GM12878 (cell line): ENCODE results near the gene WDR18. TPM values are rescaled to one million over a fixed set of nuclear protein-coding genes. Genes with fewer than 3 reads are reported as not detected.

Experiments used
- ATAC-seq: fragments of 200-7000 bp; cut with Tn5 transposase; 3 replicates; pipeline ENCODE4 v1.9.1; 2020; ENCODE audit warnings: mild to moderate bottlenecking, moderate library complexity
- BruUV-seq: library from RNA; stranded (reverse); fragments of 400-500 nt; replicated peaks from 2 replicates; lab custom pipeline; 2021; lab: Mats Ljungman, UMichigan
- CTCF ChIA-PET: fragments of 300-600 bp; sonication (Branson Sonifier 250); formaldehyde crosslinking; extraction: SDS; loops from one replicate; lab custom pipeline; 2021; ENCODE audit warnings: inconsistent platforms; lab: Yijun Ruan, JAX
- POLR2A ChIA-PET: fragments of 350-600 bp; formaldehyde crosslinking; extraction: SDS; loops from one replicate; lab custom pipeline; 2021; ENCODE audit warnings: inconsistent platforms; lab: Charles Lee
- RAD21 ChIA-PET: fragments of 300-600 bp; sonication (Branson Sonifier 250); formaldehyde crosslinking; loops from one replicate; lab custom pipeline; 2023; ENCODE audit warnings: antibody characterized with exemption; ENCODE audit not compliant: unreplicated experiment; lab: Charles Lee
- SMC1A ChIA-PET: fragments of 300-600 bp; sonication (Branson Sonifier 250); formaldehyde crosslinking; loops from one replicate; lab custom pipeline; 2023; ENCODE audit not compliant: unreplicated experiment, uncharacterized antibody; lab: Charles Lee
- DNase-seq: peaks from one replicate; pipeline ENCODE4 v3.0.0-alpha.2; 2011; ENCODE audit warnings: low read depth, low spot score
- FAIRE-seq: peaks from 3 replicates; lab custom pipeline; 2011; peaks lifted over from hg19 to GRCh38; lab: Jason Lieb, UNC
- H2AFZ ChIP-seq: 2 replicates; pipeline ENCODE4 v1.6.0; 2011; ENCODE audit warnings: low read depth, low read length, control low read depth; ENCODE audit not compliant: control insufficient read depth
- H3K27ac ChIP-seq: 2 replicates; pipeline ENCODE4 v1.5.1; 2011; ENCODE audit warnings: control low read depth; ENCODE audit not compliant: control insufficient read depth, insufficient read depth
- H3K27me3 ChIP-seq, 2 experiments: replicated peaks in 1 of 2; 2 replicates each; pipeline versions ENCODE4 v1.6.0 to v1.6.1; 2011; ENCODE audit warnings: low read length in 1 of 2; ENCODE audit not compliant: control insufficient read depth in 2 of 2, insufficient read depth in 2 of 2
- H3K36me3 ChIP-seq, 2 experiments: 2 replicates each; pipeline ENCODE4 v1.5.1; 2011; ENCODE audit warnings: low read length in 1 of 2; ENCODE audit not compliant: control insufficient read depth in 2 of 2, insufficient read depth in 2 of 2
- H3K4me1 ChIP-seq: 2 replicates; pipeline ENCODE4 v1.6.1; 2011; ENCODE audit warnings: mild to moderate bottlenecking, low read length, moderate library complexity, mixed read lengths; ENCODE audit not compliant: control insufficient read depth, insufficient read depth
- H3K4me2 ChIP-seq: 2 replicates; pipeline ENCODE4 v1.6.0; 2011; ENCODE audit warnings: control low read depth; ENCODE audit not compliant: control insufficient read depth, insufficient read depth
- H3K4me3 ChIP-seq: fragments of 200-600 bp; sonication (generic); 2 replicates; pipeline ENCODE4 v1.5.1; 2016
- H3K79me2 ChIP-seq: 2 replicates; pipeline ENCODE4 v1.6.0; 2011; ENCODE audit warnings: low read length; ENCODE audit not compliant: control insufficient read depth, insufficient read depth
- H3K9ac ChIP-seq: 2 replicates; pipeline ENCODE4 v1.8.0; 2011; ENCODE audit warnings: low read length, control low read depth, mixed read lengths; ENCODE audit not compliant: control insufficient read depth, insufficient read depth
- H3K9me3 ChIP-seq: replicated peaks from 3 replicates; pipeline ENCODE4 v1.5.1; 2011; ENCODE audit warnings: mild to moderate bottlenecking, low read length; ENCODE audit not compliant: control insufficient read depth, insufficient read depth
- H4K20me1 ChIP-seq: 2 replicates; pipeline ENCODE4 v1.6.0; 2011; ENCODE audit not compliant: control insufficient read depth, insufficient read depth
- BMI1 ChIP-seq: fragments of 450-650 bp; IDR thresholded peaks from 2 replicates; pipeline ENCODE4 v1.6.1; 2016; ENCODE audit warnings: mild to moderate bottlenecking, moderate library complexity, borderline replicate concordance
- IKZF1 ChIP-seq: fragments of 450-650 bp; conservative IDR thresholded peaks from 2 replicates; pipeline ENCODE4 v1.6.1; 2017; ENCODE audit warnings: antibody characterized with exemption, mild to moderate bottlenecking
- PAX8 ChIP-seq: fragments of 450-650 bp; IDR thresholded peaks from 2 replicates; pipeline ENCODE4 v1.6.1; 2017; ENCODE audit warnings: mild to moderate bottlenecking, moderate library complexity
- POLR2A ChIP-seq: IDR thresholded peaks from 2 replicates; pipeline ENCODE4 v1.6.1; 2011; ENCODE audit warnings: low read depth, mild to moderate bottlenecking, low read length
- STAT3 ChIP-seq: IDR thresholded peaks from 2 replicates; pipeline ENCODE4 v1.6.1; 2011; ENCODE audit warnings: low read depth, low read length, improper control_type of control experiment
- SUZ12 ChIP-seq: fragments of 200-600 bp; sonication (generic); IDR thresholded peaks from one replicate; pipeline ENCODE4 v1.6.1; 2018; ENCODE audit warnings: antibody characterized with exemption, mild to moderate bottlenecking; ENCODE audit not compliant: unreplicated experiment
- WGBS: methylation state at CpG from one replicate; pipeline ENCODE4 v1.1.6; 2016; ENCODE audit warnings: low lambda C conversion rate; ENCODE audit not compliant: insufficient replicate concordance, insufficient coverage; ENCODE audit errors: missing lambda C conversion rate; 5-methylcytosine and 5-hydroxymethylcytosine counted together
- in situ Hi-C: fragments of 300-500 bp; cut with MboI; formaldehyde crosslinking; loops from 9 replicates; pipeline ENCODE4 v1.14.3; 2018; ENCODE audit warnings: mixed read lengths
- intact Hi-C: fragments of 100-400 bp; cut with micrococcal nuclease; formaldehyde crosslinking; loops from one replicate; pipeline ENCODE4 v1.14.2; 2022; ENCODE audit not compliant: unreplicated experiment
- polyA plus RNA-seq, 11 experiments: library from polyadenylated mRNA; depleted of rRNA in 4 of 11; unstranded in 6 of 11; stranded (reverse) in 5 of 11; fragments of >200 nt; fragmentation: Nextera tagmentation in 4 of 11; fragmentation: Illumina TruSeq in 1 of 11; extraction: Ambion mirVana in 4 of 11; extraction: Trizol in 1 of 11; gene quantifications; 1 replicate in 1 of 11; 2 replicates in 10 of 11; pipeline versions ENCODE4 v1.2.1 to v1.2.3, GENCODE V29; 2011 to 2016; ENCODE audit warnings: inconsistent platforms in 2 of 11, missing spikeins in 2 of 11, low read depth in 1 of 11
- total RNA-seq, 4 experiments: library from RNA; depleted of rRNA in 3 of 4; stranded (reverse); fragments of >200 nt in 3 of 4; fragmentation: Illumina TruSeq in 1 of 4; extraction: Trizol in 1 of 4; gene quantifications; 2 replicates each; pipeline versions ENCODE4 v1.2.1 to v1.2.3, GENCODE V29; 2013 to 2021

WDR18 gene
- total and polyA plus RNA-seq, 10 of the 15 experiments (the other 5 are each of a cell fraction or from before 2014, with no cell fraction given) = 3.0 to 206 (median 62.3) TPM

- FAIRE-seq (no peak), ATAC-seq (no peak), DNase-seq (no peak)
- intact Hi-C loops (no loop called here), in situ Hi-C loops (no loop called here)
- Histone ChIP-seq H3K4me3 (no peak overlapping the region), H4K20me1 (no peaks in the 10 kb centered on the region), H3K9ac (no peak overlapping the region), H3K27ac (no peak overlapping the region), H3K4me2 (no peak overlapping the region), H3K27me3 (no peaks in the 10 kb centered on the region), H2AFZ (no peak overlapping the region), H3K79me2 (no peaks in the 10 kb centered on the region), H3K4me1 (no peaks in the 10 kb centered on the region), H3K9me3 (no peaks in the 10 kb centered on the region), H3K36me3 (peaks cover 0 to 15% of the 10 kb centered on the region in 2 experiments; a peak in 3 of 4 replicates)
- ChIA-PET RAD21 (no interaction called here), POLR2A (no interaction called here), SMC1A (no interaction called here), CTCF (no interaction called here)
- TF ChIP-seq POLR2A = 0 out of 2 replicates have a peak, but pooled peaks have one; percentile 18
- TF ChIP-seq STAT3 = no peak
- BruUV-seq = no TSS peak
- WGBS = 81% methylated on average over 27 of the region's 27 CpGs
Observed at GRCh38 chr19:1006711-1007398, 22.7 kb downstream of the WDR18 start.

- no peak overlapping the region for H3K9ac ChIP-seq
- no peak overlapping the region for H3K4me3 ChIP-seq
- no peaks in the 10 kb centered on the region for H3K9me3 ChIP-seq
- RAD21 ChIA-PET = no interaction called here
- H2AFZ ChIP-seq = no peak overlapping the region
- H3K27ac ChIP-seq = no peak overlapping the region
- CTCF ChIA-PET = no interaction called here
- no peak overlapping the region for H3K4me2 ChIP-seq
- POLR2A ChIA-PET = no interaction called here
- intact Hi-C loops = no loop called here
- in situ Hi-C loops = no loop called here
- TF ChIP-seq IKZF1 (no peak), PAX8 (no peak), BMI1 (no peak), POLR2A (peak; percentile 19; the same call in 1 of the 2 replicates), SUZ12 (no peak)
- H3K4me1 ChIP-seq = no peaks in the 10 kb centered on the region
- SMC1A ChIA-PET = no interaction called here
- H3K27me3 ChIP-seq = no peaks in the 10 kb centered on the region
- no TSS peak for BruUV-seq
- ATAC-seq (no peak), FAIRE-seq (no peak), DNase-seq (no peak)
- H3K36me3 ChIP-seq = peaks cover 0 to 21% of the 10 kb centered on the region in 2 experiments; a peak in 3 of 4 replicates
- H3K79me2 ChIP-seq = no peaks in the 10 kb centered on the region
- H4K20me1 ChIP-seq = no peaks in the 10 kb centered on the region
- 94% methylated on average over 34 of the region's 73 CpGs for WGBS
Observed at GRCh38 chr19:1007399-1008251, 23.5 kb downstream of the WDR18 start.
